Left ventricle myocardium inferior (tissue), 1 donor: ENCODE data around the gene SND1. TPM values are rescaled to one million over a fixed set of nuclear protein-coding genes. Genes with fewer than 3 reads are reported as not detected.

ENCODE experiments used
- DNase-seq: peaks from one replicate; pipeline ENCODE4 v3.0.0-alpha.2; 2020
- H3K27ac ChIP-seq: fragments of 200-600 bp; replicated peaks from 2 replicates; pipeline ENCODE4 v1.8.0; 2021
- H3K27me3 ChIP-seq: fragments of 200-600 bp; 2 replicates; pipeline ENCODE4 v1.8.0; 2021; ENCODE audit warnings: low read depth
- H3K36me3 ChIP-seq: fragments of 200-600 bp; 2 replicates; pipeline ENCODE4 v1.8.0; 2021
- H3K4me1 ChIP-seq: fragments of 200-600 bp; 2 replicates; pipeline ENCODE4 v1.8.0; 2021
- H3K4me3 ChIP-seq: fragments of 200-600 bp; 2 replicates; pipeline ENCODE4 v1.8.0; 2021; ENCODE audit warnings: mild to moderate bottlenecking, moderate library complexity
- H3K9me3 ChIP-seq: fragments of 200-600 bp; replicated peaks from 2 replicates; pipeline ENCODE4 v1.8.0; 2021
- CTCF ChIP-seq: fragments of 200-600 bp; IDR thresholded peaks from 2 replicates; pipeline ENCODE4 v1.8.0; 2021; ENCODE audit warnings: antibody characterized with exemption, mild to moderate bottlenecking, borderline replicate concordance
- intact Hi-C: fragments of 100-400 bp; cut with micrococcal nuclease; formaldehyde crosslinking; loops from one replicate; pipeline ENCODE4 v1.11.0; 2022
- total RNA-seq: library from RNA; stranded (reverse); fragmentation: NEBNext Ultra II Directional; extraction: Animal tissue kit (Norgen Biotek cat#: 25700); gene quantifications from one replicate; pipeline ENCODE4 v1.2.1, GENCODE V29; 2021
- donor health status: DM: no; HTN: yes; CAD: no; lungs with severe emphysema.

Gene SND1
- total RNA-seq, 1 donor from 2014 or later: 71.6 TPM

GRCh38 chr7:127794136-127794535, 142.1 kb downstream of the SND1 start:
- TF ChIP-seq CTCF: no peak
- H3K36me3 ChIP-seq: no peaks in the 10 kb centered on the region
- no peak overlapping the region for H3K4me3 ChIP-seq
- H3K27ac ChIP-seq: no peak overlapping the region
- no peaks in the 10 kb centered on the region for H3K9me3 ChIP-seq
- H3K4me1 ChIP-seq: peaks cover 32% of the 10 kb centered on the region
- no peaks in the 10 kb centered on the region for H3K27me3 ChIP-seq
- no peak for DNase-seq
- intact Hi-C loops: no loop called here

- DNase-seq: no peak
- Histone ChIP-seq H3K9me3 (no peaks in the 10 kb centered on the region), H3K27ac (no peak overlapping the region), H3K4me3 (no peak overlapping the region), H3K4me1 (peaks cover 36% of the 10 kb centered on the region), H3K36me3 (no peaks in the 10 kb centered on the region), H3K27me3 (no peaks in the 10 kb centered on the region)
- no peak for TF ChIP-seq CTCF
- intact Hi-C loops: no loop called here
Measured at GRCh38 chr7:127794551-127794950, 142.6 kb downstream of the SND1 start.

GRCh38 chr7:127798023-127798422, 146.0 kb downstream of the SND1 start:
- no peak overlapping the region for H3K27ac ChIP-seq
- H3K4me1 ChIP-seq: peaks cover 48% of the 10 kb centered on the region
- H3K27me3 ChIP-seq: no peaks in the 10 kb centered on the region
- H3K4me3 ChIP-seq: no peak overlapping the region
- H3K9me3 ChIP-seq: no peaks in the 10 kb centered on the region
- no peak for TF ChIP-seq CTCF
- no peak for DNase-seq
- intact Hi-C loops: no loop called here
- no peaks in the 10 kb centered on the region for H3K36me3 ChIP-seq

GRCh38 chr7:127798769-127799372, 146.9 kb downstream of the SND1 start:
- DNase-seq: no peak
- Histone ChIP-seq H3K9me3 (no peaks in the 10 kb centered on the region), H3K27me3 (no peaks in the 10 kb centered on the region), H3K4me1 (peaks cover 44% of the 10 kb centered on the region), H3K27ac (no peak overlapping the region), H3K36me3 (no peaks in the 10 kb centered on the region), H3K4me3 (no peak overlapping the region)
- intact Hi-C loops: no loop called here
- TF ChIP-seq CTCF: no peak

GRCh38 chr7:127799535-127800305, 147.7 kb downstream of the SND1 start:
- Histone ChIP-seq H3K27ac (no peak overlapping the region), H3K4me3 (no peak overlapping the region), H3K9me3 (no peaks in the 10 kb centered on the region), H3K4me1 (peaks cover 36% of the 10 kb centered on the region), H3K36me3 (no peaks in the 10 kb centered on the region), H3K27me3 (no peaks in the 10 kb centered on the region)
- intact Hi-C loops: no loop called here
- no peak for DNase-seq
- no peak for TF ChIP-seq CTCF
